HG02973 (cell line): ENCODE data around the gene FAM193B.

ENCODE experiments used
- ATAC-seq: cut with Tn5 transposase; IDR thresholded peaks from one replicate; pipeline ENCODE4 v1.9.1; 2021; ENCODE audit warnings: moderate library complexity; ENCODE audit not compliant: unreplicated experiment

The FAM193B gene

DNA sequence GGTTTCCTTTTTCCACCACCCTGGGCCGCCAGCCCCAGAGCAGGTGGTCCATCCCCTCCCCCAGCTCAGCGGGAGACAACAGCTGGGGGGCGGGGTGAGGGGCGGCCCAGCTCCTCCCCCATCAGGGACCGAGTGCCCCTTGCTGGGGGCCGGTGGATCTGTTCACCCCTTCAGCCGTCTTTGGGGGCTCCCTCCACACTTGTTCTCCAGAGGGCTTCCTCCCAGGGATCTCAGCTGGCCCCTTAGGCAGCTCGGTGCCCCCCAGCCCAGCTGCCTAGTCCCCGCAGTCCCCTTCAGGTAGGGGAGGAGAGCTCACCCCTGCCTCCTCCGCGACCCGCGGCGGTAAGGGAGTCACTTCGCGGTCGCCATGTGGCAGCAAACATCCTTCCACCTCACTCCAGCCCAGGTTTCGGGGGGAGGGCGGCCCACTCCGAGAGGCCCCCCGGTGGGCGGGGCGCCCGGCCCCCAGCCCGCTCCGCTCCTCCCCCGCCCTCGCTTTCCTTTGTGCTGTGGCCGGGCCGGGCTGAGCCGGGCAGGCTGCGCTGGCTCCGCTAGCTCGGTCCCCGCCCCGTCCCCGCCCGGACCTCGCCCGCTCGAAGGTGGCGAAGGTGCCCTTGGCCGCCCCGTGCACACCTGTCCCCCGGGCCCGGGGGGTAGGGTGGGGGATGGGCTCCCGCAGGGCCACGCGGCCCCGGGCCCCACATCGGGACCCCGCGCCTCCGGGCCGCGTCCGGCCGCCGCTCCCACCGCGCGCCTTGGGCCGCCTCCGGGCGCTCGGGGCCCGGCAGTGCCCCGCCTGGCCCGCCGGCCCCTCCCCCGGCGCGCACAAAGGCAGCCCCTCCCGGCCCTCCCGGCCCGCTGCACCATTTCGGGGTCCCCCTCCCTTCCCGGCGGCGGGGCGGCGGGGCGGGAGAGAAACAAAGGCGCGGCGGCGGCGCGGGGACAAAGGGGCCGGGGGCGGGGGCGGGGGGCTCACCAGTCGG, 81.6 kb downstream of the FAM193B start:
- peak; percentile 46 for ATAC-seq

DNA sequence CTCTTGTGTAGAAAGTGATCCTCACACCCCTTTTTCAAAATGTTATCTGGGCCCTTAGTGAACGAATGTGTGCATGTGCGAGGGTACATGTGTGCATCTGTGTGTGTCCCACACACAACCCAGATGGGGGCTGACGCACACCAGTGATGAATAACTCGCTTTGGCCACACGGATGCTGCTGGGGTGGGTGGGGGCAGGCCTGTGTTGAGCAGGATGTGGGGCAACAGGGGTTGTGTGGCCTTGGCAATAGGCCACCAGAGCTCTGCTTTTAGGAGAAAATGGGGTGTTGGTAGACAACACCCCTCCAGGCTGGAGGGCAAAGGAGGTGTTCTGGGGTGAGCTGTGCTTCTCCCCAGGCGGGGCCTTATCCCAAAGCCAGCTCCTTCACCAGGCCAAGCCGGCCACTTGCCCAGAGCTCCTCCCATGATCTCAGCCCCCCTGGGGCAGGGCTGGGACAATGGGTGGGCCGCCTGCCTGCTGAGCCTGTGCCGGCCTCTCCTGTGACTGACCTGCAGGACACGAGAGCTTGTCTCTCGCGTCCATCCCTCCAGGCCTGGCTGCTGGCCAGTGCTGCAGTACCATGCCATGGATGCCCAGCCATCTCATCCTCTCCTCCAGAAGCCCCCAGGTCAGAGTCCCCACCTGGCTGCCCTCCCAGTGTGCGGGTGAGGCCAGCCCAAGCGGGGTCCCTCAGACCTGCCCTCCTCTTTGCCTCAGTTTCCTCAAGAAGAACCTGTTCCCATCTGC, 82.6 kb downstream of the FAM193B start:
- ATAC-seq = no peak

DNA sequence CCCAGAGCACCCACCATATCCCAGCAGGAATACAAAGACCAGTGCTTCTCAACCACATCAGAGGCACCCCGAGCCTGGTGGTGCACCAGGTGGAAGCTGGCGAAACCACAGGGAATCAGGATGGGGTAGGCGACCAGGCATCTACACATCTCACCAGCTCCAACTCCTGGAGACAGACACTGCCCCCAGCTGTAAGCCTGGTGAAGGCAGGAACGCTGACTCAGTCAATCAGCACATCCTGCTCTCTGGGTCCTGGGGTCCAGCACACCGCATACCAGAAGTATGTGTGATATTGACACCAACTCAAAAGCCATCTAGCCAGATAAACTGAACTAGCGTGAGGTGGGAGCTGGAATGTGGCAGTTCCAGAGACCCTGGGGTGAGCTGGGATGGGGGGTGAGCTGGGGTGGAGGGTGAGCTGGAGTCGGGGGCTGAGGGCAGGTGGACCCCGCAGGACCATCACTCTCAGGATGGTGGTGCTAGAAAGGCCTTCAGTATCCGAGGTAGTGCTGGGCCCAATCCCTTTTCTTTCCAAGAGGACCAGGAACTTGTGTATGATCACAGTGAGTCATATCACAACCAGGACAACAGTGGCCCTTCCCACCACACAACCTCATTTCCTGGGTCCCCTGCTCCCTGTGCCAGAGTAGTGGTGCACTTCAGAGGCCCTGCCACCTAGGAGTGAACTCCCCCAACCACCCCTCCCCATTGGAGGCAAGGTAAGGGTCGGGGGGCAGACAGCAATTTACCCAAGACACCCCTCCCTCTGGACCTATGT, 83.4 kb downstream of the FAM193B start:
- ATAC-seq = no peak
